ENCODE data around the gene OR8D2.

The OR8D2 gene

DNA sequence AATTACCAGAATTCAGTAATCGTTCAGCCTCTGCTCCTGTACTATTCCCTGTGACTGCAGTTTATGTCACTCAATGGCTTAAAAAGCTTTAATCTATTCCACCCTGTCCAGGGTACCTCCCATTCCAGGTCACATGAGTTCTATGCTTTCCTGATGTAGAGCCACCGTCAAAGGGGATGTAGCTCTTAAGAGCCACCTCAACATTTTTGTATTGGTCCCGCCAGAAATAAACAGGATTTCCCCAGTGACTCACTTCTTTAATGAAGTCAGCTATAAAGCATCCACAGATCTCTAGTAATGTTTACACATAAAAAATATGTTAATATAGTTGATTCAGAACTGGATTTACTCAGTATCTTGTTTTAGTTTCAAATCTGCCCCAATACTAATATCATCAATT is 4.9 kb downstream of the OR8D2 start:
- H3K9me3 ChIP-seq (ENCODE audit: control insufficient read depth, low read length), result no peaks in the 10 kb centered on the region
- WGBS, 2 experiments (ENCODE audit: insufficient coverage in 2 of 2), result 68 to 100% methylated on average over 2 of the region's 3 CpGs
- no peaks in the 10 kb centered on the region for H3K4me1 ChIP-seq (ENCODE audit: control insufficient read depth, insufficient read depth, low read length, poor library complexity, severe bottlenecking)
- H3K4me3 ChIP-seq (ENCODE audit: extremely low read depth, insufficient read depth, low read length, poor library complexity, severe bottlenecking), result no peak overlapping the region
- H3K36me3 ChIP-seq (ENCODE audit: control insufficient read depth, insufficient read depth, low read length), result no peaks in the 10 kb centered on the region
- H3K27ac ChIP-seq (ENCODE audit: low read depth, low read length, severe bottlenecking), result no peak overlapping the region

DNA sequence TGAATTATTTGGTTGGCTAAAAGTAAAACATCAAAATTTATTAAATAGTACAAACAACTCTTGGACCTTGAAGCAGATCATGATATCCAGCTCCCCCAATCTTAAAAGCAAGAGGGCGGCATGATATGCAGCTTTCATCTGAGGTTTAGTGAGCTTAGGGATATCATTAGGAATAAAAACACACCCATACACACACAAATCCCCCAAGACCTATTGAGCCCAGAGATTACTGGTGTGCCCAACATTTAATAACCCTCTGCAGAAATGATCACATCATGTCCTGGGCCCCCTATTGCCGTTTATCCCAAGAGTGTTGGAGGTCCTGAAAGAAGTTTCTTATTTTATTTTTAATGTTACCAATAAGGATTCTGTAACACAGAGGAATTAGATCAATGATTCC is 6.1 kb downstream of the OR8D2 start, which contains the start of gene OR8D1:
Gene OR8D1, minus strand, starts transcription at position 101 of the 400 bp plus-strand sequence. CDS start 3,183 bp downstream, outside the sequence.
- Histone ChIP-seq H3K4me3 (ENCODE audit: extremely low read depth, insufficient read depth, low read length, poor library complexity, severe bottlenecking) (no peak within 1 kb of the TSS), H3K36me3 (ENCODE audit: control insufficient read depth, insufficient read depth, low read length) (no peaks in the 10 kb centered on the region), H3K9me3 (ENCODE audit: control insufficient read depth, low read length) (no peaks in the 10 kb centered on the region), H3K27ac (ENCODE audit: low read depth, low read length, severe bottlenecking) (no peak within 1 kb of the TSS), H3K4me1 (ENCODE audit: control insufficient read depth, insufficient read depth, low read length, poor library complexity, severe bottlenecking) (no peaks in the 10 kb centered on the region)
- no CpG with 5 or more reads among the region's 2 CpGs for WGBS, 2 experiments (ENCODE audit: insufficient coverage in 2 of 2)

DNA sequence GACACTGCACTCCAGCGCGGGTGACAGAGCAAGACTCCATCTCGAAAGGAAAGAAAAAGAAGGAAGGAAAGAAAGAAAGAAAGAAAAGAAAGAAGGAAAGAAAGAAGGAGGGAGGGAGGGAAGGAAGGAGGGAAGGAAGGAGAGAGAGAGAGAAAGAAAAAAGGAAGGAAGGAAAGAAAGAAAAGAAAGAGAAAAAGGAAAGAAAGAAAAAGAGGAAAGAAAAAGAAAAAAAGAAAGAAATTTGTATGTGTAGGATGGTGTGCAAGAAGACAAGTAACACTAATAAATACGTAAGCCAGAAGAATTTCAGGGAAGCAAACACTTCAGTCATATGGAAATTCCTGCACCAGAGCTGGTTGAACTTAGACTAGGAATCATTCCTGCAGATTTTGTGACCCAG is 6.9 kb downstream of the OR8D2 start:
- no peaks in the 10 kb centered on the region for H3K4me1 ChIP-seq (ENCODE audit: control insufficient read depth, insufficient read depth, low read length, poor library complexity, severe bottlenecking)
- H3K4me3 ChIP-seq (ENCODE audit: extremely low read depth, insufficient read depth, low read length, poor library complexity, severe bottlenecking), result no peak overlapping the region
- 89 to 91% methylated on average over 4 of the region's 4 CpGs for WGBS, 2 experiments (ENCODE audit: insufficient coverage in 2 of 2)
- H3K36me3 ChIP-seq (ENCODE audit: control insufficient read depth, insufficient read depth, low read length), result no peaks in the 10 kb centered on the region
- H3K9me3 ChIP-seq (ENCODE audit: control insufficient read depth, low read length), result no peaks in the 10 kb centered on the region
- H3K27ac ChIP-seq (ENCODE audit: low read depth, low read length, severe bottlenecking), result no peak overlapping the region

DNA sequence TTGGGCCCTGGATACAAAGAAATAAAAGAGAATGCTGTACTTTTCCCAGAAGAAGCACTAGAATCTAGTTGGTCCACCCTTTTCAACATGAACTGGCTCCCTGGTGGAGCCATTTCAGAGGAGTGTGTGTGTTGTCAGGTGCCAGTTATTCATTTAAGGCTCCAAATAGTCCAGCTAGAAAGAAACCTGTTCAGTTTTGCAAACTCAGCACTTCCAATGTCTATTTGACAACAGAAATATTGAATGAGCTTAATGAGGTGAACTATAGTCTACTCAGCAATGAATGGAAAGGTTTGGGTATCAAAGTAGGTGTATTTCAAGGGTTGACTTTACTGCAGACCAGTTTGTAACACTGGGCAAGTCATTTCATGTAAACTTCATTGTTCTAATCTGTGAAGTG is 8.3 kb downstream of the OR8D2 start:
- H3K27ac ChIP-seq (ENCODE audit: low read depth, low read length, severe bottlenecking), result no peak overlapping the region
- no peaks in the 10 kb centered on the region for H3K4me1 ChIP-seq (ENCODE audit: control insufficient read depth, insufficient read depth, low read length, poor library complexity, severe bottlenecking)
- no peak overlapping the region for H3K4me3 ChIP-seq (ENCODE audit: extremely low read depth, insufficient read depth, low read length, poor library complexity, severe bottlenecking)
- no peaks in the 10 kb centered on the region for H3K9me3 ChIP-seq (ENCODE audit: control insufficient read depth, low read length)
- H3K36me3 ChIP-seq (ENCODE audit: control insufficient read depth, insufficient read depth, low read length), result no peaks in the 10 kb centered on the region

DNA sequence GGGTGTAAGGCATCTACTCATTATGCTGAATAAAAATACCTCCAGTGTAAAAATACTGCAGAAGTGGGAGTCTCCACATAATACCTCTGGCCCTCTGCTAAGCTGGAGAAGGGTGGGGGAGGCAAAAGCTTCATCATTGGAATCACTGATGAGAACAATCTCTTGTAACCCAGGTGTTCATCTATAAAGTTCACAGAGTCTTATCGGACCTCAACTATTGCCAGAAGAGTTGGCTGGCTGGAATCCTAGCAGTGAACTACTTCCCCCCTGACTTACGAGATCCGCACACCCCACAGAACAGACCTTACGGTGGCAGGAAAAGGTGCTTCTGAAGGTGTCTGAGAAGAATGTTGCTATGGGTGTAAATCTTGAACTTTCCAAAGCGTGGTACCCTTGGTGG is 8.7 kb downstream of the OR8D2 start:
- Histone ChIP-seq H3K4me1 (ENCODE audit: control insufficient read depth, insufficient read depth, low read length, poor library complexity, severe bottlenecking) (no peaks in the 10 kb centered on the region), H3K4me3 (ENCODE audit: extremely low read depth, insufficient read depth, low read length, poor library complexity, severe bottlenecking) (no peak overlapping the region), H3K27ac (ENCODE audit: low read depth, low read length, severe bottlenecking) (no peak overlapping the region), H3K9me3 (ENCODE audit: control insufficient read depth, low read length) (no peaks in the 10 kb centered on the region), H3K36me3 (ENCODE audit: control insufficient read depth, insufficient read depth, low read length) (no peaks in the 10 kb centered on the region)
- WGBS, 2 experiments (ENCODE audit: insufficient coverage in 2 of 2), result 87 to 92% methylated on average over 2 to 4 of the region's 5 CpGs

DNA sequence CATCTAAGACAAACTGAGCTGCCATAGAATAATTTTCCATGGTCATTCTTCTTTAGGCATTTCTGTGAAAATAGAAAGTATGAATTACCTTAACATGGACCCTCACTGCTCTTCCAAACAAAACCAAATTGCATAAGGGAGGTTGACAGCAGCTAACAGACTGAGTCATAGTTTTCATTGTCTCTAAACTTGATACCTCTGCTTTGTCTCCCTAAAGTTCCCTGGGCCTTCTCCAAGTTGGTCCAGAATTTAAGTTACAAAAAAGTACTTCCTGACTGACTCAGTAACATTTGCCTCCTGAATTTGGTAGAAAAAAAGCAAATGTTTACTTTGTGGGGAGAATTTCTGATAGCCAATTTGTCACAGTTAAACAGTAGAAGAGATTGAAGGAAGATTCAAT is 9.3 kb downstream of the OR8D2 start:
- Histone ChIP-seq H3K27ac (ENCODE audit: low read depth, low read length, severe bottlenecking) (no peak overlapping the region), H3K36me3 (ENCODE audit: control insufficient read depth, insufficient read depth, low read length) (no peaks in the 10 kb centered on the region)

DNA sequence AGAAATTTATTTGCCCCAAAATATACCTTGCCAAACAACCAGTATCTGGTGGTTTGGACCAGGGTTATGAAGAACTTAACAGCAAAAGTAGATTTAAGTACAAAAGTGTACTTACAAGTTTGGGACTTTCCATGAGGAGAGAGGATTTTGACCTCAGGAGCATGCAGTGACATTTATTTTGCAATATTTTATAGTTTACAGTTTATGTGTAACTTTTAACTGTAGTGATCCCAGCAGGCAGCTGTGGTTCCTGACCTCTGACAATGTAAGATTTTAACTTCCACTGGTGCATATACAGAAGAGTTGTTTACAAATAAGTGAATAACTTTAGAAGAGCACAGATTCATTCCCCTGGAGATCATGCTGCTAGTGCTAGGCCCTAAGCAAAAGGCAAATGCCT is 12.9 kb downstream of the OR8D2 start:
- no peaks in the 10 kb centered on the region for H3K9me3 ChIP-seq (ENCODE audit: control insufficient read depth, low read length)
- no peak overlapping the region for H3K4me3 ChIP-seq (ENCODE audit: extremely low read depth, insufficient read depth, low read length, poor library complexity, severe bottlenecking)
- H3K36me3 ChIP-seq (ENCODE audit: control insufficient read depth, insufficient read depth, low read length), result no peaks in the 10 kb centered on the region
- no peaks in the 10 kb centered on the region for H3K4me1 ChIP-seq (ENCODE audit: control insufficient read depth, insufficient read depth, low read length, poor library complexity, severe bottlenecking)
- H3K27ac ChIP-seq (ENCODE audit: low read depth, low read length, severe bottlenecking), result no peak overlapping the region

More for the DNA sequence above, 9.3 kb downstream of the OR8D2 start:
- Histone ChIP-seq H3K4me1 (ENCODE audit: control insufficient read depth, insufficient read depth, low read length, poor library complexity, severe bottlenecking) (no peaks in the 10 kb centered on the region), H3K4me3 (ENCODE audit: extremely low read depth, insufficient read depth, low read length, poor library complexity, severe bottlenecking) (no peak overlapping the region), H3K9me3 (ENCODE audit: control insufficient read depth, low read length) (no peaks in the 10 kb centered on the region)

DNA sequence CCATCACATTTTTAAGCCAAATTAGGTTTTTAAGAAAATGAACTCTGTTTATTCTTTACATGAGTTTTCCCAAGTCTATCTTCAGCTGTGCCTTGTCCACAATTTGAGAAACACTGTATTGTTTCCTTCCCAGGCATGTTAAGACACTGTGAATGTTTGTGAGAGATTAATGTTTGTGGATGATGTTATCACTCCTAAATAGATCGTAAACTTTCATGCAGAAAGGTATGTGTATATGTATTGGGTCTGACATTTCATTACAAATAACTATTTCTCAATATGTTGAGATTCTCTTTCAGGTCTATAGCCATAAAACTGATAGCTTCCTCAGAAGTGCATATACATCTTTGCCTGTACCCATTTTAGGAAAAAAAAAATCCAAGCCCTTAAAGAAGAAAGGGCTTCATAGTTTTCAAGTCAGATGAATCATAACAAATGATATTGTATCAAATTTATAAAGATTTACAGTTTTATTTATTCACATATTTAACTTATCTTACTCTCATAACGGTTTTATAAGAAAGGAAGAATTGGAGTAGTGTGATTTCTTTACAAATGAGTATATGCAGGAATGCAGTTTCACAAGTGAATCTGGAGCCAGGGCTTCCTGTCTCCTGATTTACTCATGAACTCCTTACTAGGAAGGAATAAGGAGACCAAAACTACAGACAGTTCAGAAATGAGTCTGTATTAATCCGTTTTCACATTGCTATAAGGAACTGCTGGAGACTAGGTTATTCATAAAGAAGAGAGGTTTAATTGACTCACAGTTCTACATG is 17.5 kb downstream of the OR8D2 start:
- WGBS, 2 experiments (ENCODE audit: insufficient coverage in 2 of 2), result 80% methylated on average over 1 of the region's 3 CpGs; no CpG with 5 or more reads in 1 of the 2 experiments
- Histone ChIP-seq H3K4me3 (ENCODE audit: extremely low read depth, insufficient read depth, low read length, poor library complexity, severe bottlenecking) (no peak overlapping the region), H3K36me3 (ENCODE audit: control insufficient read depth, insufficient read depth, low read length) (no peaks in the 10 kb centered on the region), H3K9me3 (ENCODE audit: control insufficient read depth, low read length) (no peaks in the 10 kb centered on the region), H3K27ac (ENCODE audit: low read depth, low read length, severe bottlenecking) (no peak overlapping the region), H3K4me1 (ENCODE audit: control insufficient read depth, insufficient read depth, low read length, poor library complexity, severe bottlenecking) (peaks cover 6% of the 10 kb centered on the region)

DNA sequence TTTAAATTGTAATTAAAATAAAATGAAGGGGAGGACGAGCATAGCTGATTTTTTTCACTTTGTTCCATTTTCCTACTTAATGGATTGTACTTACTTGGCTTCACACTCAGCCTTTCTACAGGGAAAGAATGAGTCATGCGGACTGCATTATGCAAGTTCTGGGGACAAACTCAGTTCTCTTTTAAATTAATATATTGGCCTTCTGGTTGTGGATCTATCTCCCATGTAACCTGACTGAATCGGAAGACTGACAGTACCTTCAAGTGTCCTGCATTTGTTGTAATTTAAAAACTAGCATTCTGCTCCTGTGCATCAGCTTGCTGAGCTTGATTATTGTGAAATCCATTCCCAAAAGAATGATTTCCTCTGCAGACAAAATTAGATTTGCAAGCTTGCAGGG is 18.4 kb downstream of the OR8D2 start:
- Histone ChIP-seq H3K36me3 (ENCODE audit: control insufficient read depth, insufficient read depth, low read length) (no peaks in the 10 kb centered on the region), H3K4me3 (ENCODE audit: extremely low read depth, insufficient read depth, low read length, poor library complexity, severe bottlenecking) (no peak overlapping the region), H3K27ac (ENCODE audit: low read depth, low read length, severe bottlenecking) (peak overlapping the region; percentile 6), H3K4me1 (ENCODE audit: control insufficient read depth, insufficient read depth, low read length, poor library complexity, severe bottlenecking) (peaks cover 6% of the 10 kb centered on the region), H3K9me3 (ENCODE audit: control insufficient read depth, low read length) (no peaks in the 10 kb centered on the region)
- WGBS, 2 experiments (ENCODE audit: insufficient coverage in 2 of 2), result 100% methylated on average over 1 of the region's 3 CpGs; no CpG with 5 or more reads in 1 of the 2 experiments

DNA sequence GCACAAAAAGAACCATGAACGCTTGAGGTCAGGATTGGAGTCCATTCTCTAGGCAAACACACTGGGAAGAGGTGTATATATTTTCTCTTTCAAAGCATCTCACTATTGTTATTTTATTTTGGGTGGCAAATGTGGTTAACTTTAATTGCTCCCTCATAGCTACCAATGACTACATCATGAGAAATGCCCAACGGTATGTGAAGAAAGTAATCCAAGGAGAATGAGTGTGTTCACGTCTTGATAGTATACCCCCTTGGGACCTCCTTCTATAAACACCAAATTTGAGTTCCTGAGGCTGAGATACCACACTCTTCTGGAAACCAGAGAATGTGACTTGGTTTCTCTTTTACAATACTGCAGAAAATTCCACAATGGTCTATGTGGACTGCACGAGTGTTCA is 22.1 kb downstream of the OR8D2 start:
- H3K4me1 ChIP-seq (ENCODE audit: control insufficient read depth, insufficient read depth, low read length, poor library complexity, severe bottlenecking), result peaks cover 6% of the 10 kb centered on the region
- no peaks in the 10 kb centered on the region for H3K36me3 ChIP-seq (ENCODE audit: control insufficient read depth, insufficient read depth, low read length)
- H3K4me3 ChIP-seq (ENCODE audit: extremely low read depth, insufficient read depth, low read length, poor library complexity, severe bottlenecking), result no peak overlapping the region
- H3K27ac ChIP-seq (ENCODE audit: low read depth, low read length, severe bottlenecking), result no peak overlapping the region
- WGBS, 2 experiments (ENCODE audit: insufficient coverage in 2 of 2), result 92 to 100% methylated on average over 1 to 2 of the region's 4 CpGs
- no peaks in the 10 kb centered on the region for H3K9me3 ChIP-seq (ENCODE audit: control insufficient read depth, low read length)

DNA sequence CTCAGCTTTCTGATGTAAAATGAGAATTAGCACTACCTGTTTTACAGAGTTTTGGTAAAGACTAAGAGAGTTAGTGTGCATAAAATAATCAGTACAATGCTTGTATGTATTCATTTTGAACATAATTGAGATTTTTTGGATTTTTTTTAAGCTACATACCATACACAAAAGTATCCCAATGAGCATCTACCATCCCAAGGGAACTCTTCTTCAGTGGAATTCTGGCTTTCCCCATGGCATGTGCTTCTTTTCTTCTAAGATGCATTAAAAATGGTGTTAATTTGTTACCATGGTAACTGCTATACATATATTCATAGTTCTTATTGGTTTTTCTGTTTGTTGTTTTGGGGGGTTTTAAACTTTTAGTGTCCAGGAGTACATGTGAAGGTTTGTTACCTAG is 24.0 kb downstream of the OR8D2 start:
- Histone ChIP-seq H3K4me3 (ENCODE audit: extremely low read depth, insufficient read depth, low read length, poor library complexity, severe bottlenecking) (no peak overlapping the region), H3K36me3 (ENCODE audit: control insufficient read depth, insufficient read depth, low read length) (no peaks in the 10 kb centered on the region), H3K27ac (ENCODE audit: low read depth, low read length, severe bottlenecking) (no peak overlapping the region), H3K9me3 (ENCODE audit: control insufficient read depth, low read length) (no peaks in the 10 kb centered on the region), H3K4me1 (ENCODE audit: control insufficient read depth, insufficient read depth, low read length, poor library complexity, severe bottlenecking) (no peaks in the 10 kb centered on the region)
